HEK293 (cell line): ENCODE results near the gene SEZ6L.
A peak's percentile ranks its signal among the peaks of the same experiment; 100 is the strongest.

Source experiments
- CTCF ChIA-PET: fragments of 350-600 bp; formaldehyde crosslinking; extraction: SDS; loops from one replicate; lab custom pipeline; 2021; ENCODE audit warnings: antibody characterized with exemption; lab: Yijun Ruan, JAX
- POLR2A ChIA-PET: fragments of 300-600 bp; formaldehyde crosslinking; extraction: SDS; loops from one replicate; lab custom pipeline; 2020; ENCODE audit warnings: antibody characterized with exemption, inconsistent platforms; lab: Yijun Ruan, JAX
- H3K27ac ChIP-seq: fragments of 200-500 bp; sonication (Bioruptor generic); 2 replicates; pipeline ENCODE4 v1.5.1; 2014; ENCODE audit warnings: low read depth, low read length, control low read depth, inconsistent platforms; ENCODE audit errors: extremely low read depth
- H3K36me3 ChIP-seq, 2 experiments: fragments of 200-500 bp in 1 of 2; sonication (Bioruptor generic) in 1 of 2; 1 replicate in 1 of 2; 2 replicates in 1 of 2; pipeline ENCODE4 v1.5.1; 2014 to 2017; ENCODE audit warnings: inconsistent platforms in 2 of 2, low read length in 2 of 2; ENCODE audit not compliant: control insufficient read depth in 2 of 2, insufficient read depth in 1 of 2
- H3K4me1 ChIP-seq: fragments of 200-500 bp; sonication (Bioruptor generic); 2 replicates; pipeline ENCODE4 v1.5.1; 2014; ENCODE audit warnings: mild to moderate bottlenecking, low read length, inconsistent platforms; ENCODE audit not compliant: control insufficient read depth, insufficient read depth
- H3K4me3 ChIP-seq: 2 replicates; pipeline ENCODE4 v1.5.1; 2011; ENCODE audit warnings: low read depth, mild to moderate bottlenecking, control low read depth, low read length, moderate library complexity
- H3K9me3 ChIP-seq: fragments of 200-500 bp; sonication (Bioruptor generic); 2 replicates; pipeline ENCODE4 v1.5.1; 2014; ENCODE audit warnings: low read depth, low read length, inconsistent platforms; ENCODE audit not compliant: control insufficient read depth, insufficient read depth
- GLI2 ChIP-seq: fragments of 450-650 bp; formaldehyde crosslinking; IDR thresholded peaks from 2 replicates; pipeline ENCODE4; 2017; ENCODE audit warnings: missing biosample characterization, missing genetic modification characterization, low read depth, borderline replicate concordance
- SALL2 ChIP-seq: fragments of 450-650 bp; formaldehyde crosslinking; IDR thresholded peaks from 2 replicates; pipeline ENCODE4 v1.5.0; 2017; ENCODE audit warnings: missing biosample characterization, mild to moderate bottlenecking, missing genetic modification characterization, borderline replicate concordance
- SP2 ChIP-seq: fragments of 450-650 bp; formaldehyde crosslinking; IDR thresholded peaks from 2 replicates; pipeline ENCODE4 v1.5.1; 2016; ENCODE audit warnings: missing biosample characterization, missing genetic modification characterization
- SP3 ChIP-seq: fragments of 450-650 bp; formaldehyde crosslinking; IDR thresholded peaks from 2 replicates; pipeline ENCODE4 v1.5.1; 2016; ENCODE audit warnings: missing biosample characterization, missing genetic modification characterization
- ZFP41 ChIP-seq: fragments of 450-650 bp; formaldehyde crosslinking; IDR thresholded peaks from 2 replicates; pipeline ENCODE4 v1.5.1; 2016; ENCODE audit warnings: missing biosample characterization, missing genetic modification characterization, borderline replicate concordance
- ZNF16 ChIP-seq: fragments of 450-650 bp; formaldehyde crosslinking; IDR thresholded peaks from 2 replicates; pipeline ENCODE4 v1.5.1; 2016; ENCODE audit warnings: low read depth, missing biosample characterization, missing genetic modification characterization
- ZNF19 ChIP-seq: fragments of 450-650 bp; formaldehyde crosslinking; IDR thresholded peaks from 2 replicates; pipeline ENCODE4; 2016; ENCODE audit warnings: missing biosample characterization, missing genetic modification characterization, low read depth
- ZNF514 ChIP-seq: fragments of 450-650 bp; formaldehyde crosslinking; IDR thresholded peaks from 2 replicates; pipeline ENCODE4 v1.5.1; 2016; ENCODE audit warnings: missing biosample characterization, missing genetic modification characterization
- ZNF548 ChIP-seq: fragments of 450-650 bp; formaldehyde crosslinking; IDR thresholded peaks from 2 replicates; pipeline ENCODE4 v1.5.1; 2016; ENCODE audit warnings: missing biosample characterization, missing genetic modification characterization
- ZNF629 ChIP-seq: fragments of 450-650 bp; formaldehyde crosslinking; IDR thresholded peaks from 2 replicates; pipeline ENCODE4 v1.5.1; 2017; ENCODE audit warnings: missing biosample characterization, missing genetic modification characterization
- ZNF747 ChIP-seq: fragments of 450-650 bp; formaldehyde crosslinking; IDR thresholded peaks from 2 replicates; pipeline ENCODE4 v1.5.1; 2016; ENCODE audit warnings: missing biosample characterization, missing genetic modification characterization
- ZSCAN30 ChIP-seq: fragments of 450-650 bp; IDR thresholded peaks from 2 replicates; pipeline ENCODE4 v1.5.1; 2018; ENCODE audit warnings: missing biosample characterization, mild to moderate bottlenecking, missing genetic modification characterization, moderate library complexity
- ZXDB ChIP-seq: fragments of 450-650 bp; formaldehyde crosslinking; IDR thresholded peaks from 2 replicates; pipeline ENCODE4 v1.5.1; 2016; ENCODE audit warnings: missing biosample characterization, missing genetic modification characterization
- TF ChIP-seq, protein P1 (sequence below): fragments of 450-650 bp; formaldehyde crosslinking; IDR thresholded peaks from 2 replicates; pipeline ENCODE4 v1.5.1; 2016; ENCODE audit warnings: missing biosample characterization, missing genetic modification characterization
- TF ChIP-seq, protein P2 (sequence below): fragments of 450-650 bp; formaldehyde crosslinking; IDR thresholded peaks from 2 replicates; pipeline ENCODE4 v1.5.1; 2016; ENCODE audit warnings: missing biosample characterization, missing genetic modification characterization, borderline replicate concordance
- TF ChIP-seq, protein P3 (sequence below): fragments of 450-650 bp; formaldehyde crosslinking; IDR thresholded peaks from 2 replicates; pipeline ENCODE4 v1.5.1; 2016; ENCODE audit warnings: missing biosample characterization, missing genetic modification characterization
- TF ChIP-seq, protein P4 (sequence below): fragments of 450-650 bp; formaldehyde crosslinking; IDR thresholded peaks from 2 replicates; pipeline ENCODE4 v1.5.1; 2016; ENCODE audit warnings: missing biosample characterization, missing genetic modification characterization, low read depth

Gene SEZ6L

DNA sequence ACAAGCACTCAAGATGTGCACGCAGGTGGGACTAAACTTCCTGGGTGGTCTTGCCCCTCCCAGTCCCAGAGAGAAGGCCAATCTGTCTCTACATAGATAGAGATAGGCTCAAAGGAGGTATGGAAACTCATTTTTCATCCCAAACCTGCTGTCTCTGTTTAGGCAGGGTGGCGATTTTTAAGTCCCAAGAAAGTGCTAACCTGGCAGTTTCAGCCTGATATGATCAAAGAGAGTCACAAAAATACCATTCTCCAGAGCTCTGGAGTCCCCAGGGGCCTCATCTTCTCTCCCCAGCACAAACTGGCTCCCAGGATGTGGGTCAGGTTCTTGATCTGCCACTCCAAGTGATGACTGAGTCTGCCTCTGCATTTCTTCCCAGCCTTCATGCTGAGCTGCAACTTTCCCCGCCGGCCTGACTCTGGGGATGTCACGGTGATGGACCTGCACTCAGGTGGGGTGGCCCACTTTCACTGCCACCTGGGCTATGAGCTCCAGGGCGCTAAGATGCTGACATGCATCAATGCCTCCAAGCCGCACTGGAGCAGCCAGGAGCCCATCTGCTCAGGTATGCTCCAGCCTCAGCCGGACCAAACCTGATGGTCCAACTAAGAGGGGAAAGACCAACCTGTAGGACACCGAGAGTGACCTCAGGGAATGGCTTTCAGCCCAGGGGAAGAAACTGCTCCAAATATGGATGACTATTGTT lies 129.5 kb downstream of the SEZ6L start:
- POLR2A ChIA-PET: no interaction called here
- Histone ChIP-seq H3K9me3 (no peaks in the 10 kb centered on the region), H3K4me1 (no peaks in the 10 kb centered on the region), H3K4me3 (no peak overlapping the region), H3K36me3 (no peaks in the 10 kb centered on the region), H3K27ac (no peak overlapping the region)
- CTCF ChIA-PET: no interaction called here
- TF ChIP-seq, protein P1, sequence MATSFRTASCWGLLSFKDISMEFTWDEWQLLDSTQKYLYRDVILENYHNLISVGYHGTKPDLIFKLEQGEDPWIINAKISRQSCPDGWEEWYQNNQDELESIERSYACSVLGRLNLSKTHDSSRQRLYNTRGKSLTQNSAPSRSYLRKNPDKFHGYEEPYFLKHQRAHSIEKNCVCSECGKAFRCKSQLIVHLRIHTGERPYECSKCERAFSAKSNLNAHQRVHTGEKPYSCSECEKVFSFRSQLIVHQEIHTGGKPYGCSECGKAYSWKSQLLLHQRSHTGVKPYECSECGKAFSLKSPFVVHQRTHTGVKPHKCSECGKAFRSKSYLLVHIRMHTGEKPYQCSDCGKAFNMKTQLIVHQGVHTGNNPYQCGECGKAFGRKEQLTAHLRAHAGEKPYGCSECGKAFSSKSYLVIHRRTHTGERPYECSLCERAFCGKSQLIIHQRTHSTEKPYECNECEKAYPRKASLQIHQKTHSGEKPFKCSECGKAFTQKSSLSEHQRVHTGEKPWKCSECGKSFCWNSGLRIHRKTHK (tag by site-specific recombination): no peak
- TF ChIP-seq, protein P2, sequence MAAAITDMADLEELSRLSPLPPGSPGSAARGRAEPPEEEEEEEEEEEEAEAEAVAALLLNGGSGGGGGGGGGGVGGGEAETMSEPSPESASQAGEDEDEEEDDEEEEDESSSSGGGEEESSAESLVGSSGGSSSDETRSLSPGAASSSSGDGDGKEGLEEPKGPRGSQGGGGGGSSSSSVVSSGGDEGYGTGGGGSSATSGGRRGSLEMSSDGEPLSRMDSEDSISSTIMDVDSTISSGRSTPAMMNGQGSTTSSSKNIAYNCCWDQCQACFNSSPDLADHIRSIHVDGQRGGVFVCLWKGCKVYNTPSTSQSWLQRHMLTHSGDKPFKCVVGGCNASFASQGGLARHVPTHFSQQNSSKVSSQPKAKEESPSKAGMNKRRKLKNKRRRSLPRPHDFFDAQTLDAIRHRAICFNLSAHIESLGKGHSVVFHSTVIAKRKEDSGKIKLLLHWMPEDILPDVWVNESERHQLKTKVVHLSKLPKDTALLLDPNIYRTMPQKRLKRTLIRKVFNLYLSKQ: no peak

DNA sequence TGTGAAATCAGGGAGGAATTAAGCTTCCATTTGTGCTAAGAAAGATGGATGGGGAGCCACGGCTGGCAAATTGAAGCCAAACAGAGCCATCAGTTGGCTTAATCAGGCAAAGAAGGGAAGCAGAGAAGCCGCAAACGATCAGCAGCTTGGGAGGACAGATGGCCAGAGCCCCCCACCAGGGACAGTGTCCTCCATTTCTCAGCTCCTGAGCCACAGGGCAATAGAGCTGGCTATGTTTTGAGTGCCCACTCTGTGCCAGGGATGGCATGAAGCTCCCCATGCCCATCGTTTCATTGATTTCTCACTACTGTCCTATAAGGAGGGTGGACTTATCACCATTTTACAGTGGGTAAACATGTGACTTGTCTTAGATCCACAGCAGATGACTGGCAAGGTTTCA lies 133.5 kb downstream of the SEZ6L start:
- no peaks in the 10 kb centered on the region for H3K9me3 ChIP-seq
- H3K27ac ChIP-seq: no peak overlapping the region
- no peak overlapping the region for H3K4me3 ChIP-seq
- CTCF ChIA-PET: interaction anchor here (0.7 to 1.6 kb wide), 4 partner anchors 17 to 132 kb away, joined by 3 to 6 read pairs (median 3); no protein-coding TSS in a partner anchor
- TF ChIP-seq, protein P3, sequence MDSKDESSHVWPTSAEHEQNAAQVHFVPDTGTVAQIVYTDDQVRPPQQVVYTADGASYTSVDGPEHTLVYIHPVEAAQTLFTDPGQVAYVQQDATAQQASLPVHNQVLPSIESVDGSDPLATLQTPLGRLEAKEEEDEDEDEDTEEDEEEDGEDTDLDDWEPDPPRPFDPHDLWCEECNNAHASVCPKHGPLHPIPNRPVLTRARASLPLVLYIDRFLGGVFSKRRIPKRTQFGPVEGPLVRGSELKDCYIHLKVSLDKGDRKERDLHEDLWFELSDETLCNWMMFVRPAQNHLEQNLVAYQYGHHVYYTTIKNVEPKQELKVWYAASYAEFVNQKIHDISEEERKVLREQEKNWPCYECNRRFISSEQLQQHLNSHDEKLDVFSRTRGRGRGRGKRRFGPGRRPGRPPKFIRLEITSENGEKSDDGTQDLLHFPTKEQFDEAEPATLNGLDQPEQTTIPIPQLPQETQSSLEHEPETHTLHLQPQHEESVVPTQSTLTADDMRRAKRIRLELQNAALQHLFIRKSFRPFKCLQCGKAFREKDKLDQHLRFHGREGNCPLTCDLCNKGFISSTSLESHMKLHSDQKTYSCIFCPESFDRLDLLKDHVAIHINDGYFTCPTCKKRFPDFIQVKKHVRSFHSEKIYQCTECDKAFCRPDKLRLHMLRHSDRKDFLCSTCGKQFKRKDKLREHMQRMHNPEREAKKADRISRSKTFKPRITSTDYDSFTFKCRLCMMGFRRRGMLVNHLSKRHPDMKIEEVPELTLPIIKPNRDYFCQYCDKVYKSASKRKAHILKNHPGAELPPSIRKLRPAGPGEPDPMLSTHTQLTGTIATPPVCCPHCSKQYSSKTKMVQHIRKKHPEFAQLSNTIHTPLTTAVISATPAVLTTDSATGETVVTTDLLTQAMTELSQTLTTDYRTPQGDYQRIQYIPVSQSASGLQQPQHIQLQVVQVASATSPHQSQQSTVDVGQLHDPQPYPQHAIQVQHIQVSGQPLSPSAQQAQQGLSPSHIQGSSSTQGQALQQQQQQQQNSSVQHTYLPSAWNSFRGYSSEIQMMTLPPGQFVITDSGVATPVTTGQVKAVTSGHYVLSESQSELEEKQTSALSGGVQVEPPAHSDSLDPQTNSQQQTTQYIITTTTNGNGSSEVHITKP (tag by site-specific recombination): no peak
- no peak for TF ChIP-seq ZNF548 (tag by site-specific recombination)
- TF ChIP-seq SP2: no peak
- TF ChIP-seq ZNF514 (tag by site-specific recombination): no peak
- no peaks in the 10 kb centered on the region for H3K4me1 ChIP-seq
- POLR2A ChIA-PET: no interaction called here
- no peaks in the 10 kb centered on the region for H3K36me3 ChIP-seq

DNA sequence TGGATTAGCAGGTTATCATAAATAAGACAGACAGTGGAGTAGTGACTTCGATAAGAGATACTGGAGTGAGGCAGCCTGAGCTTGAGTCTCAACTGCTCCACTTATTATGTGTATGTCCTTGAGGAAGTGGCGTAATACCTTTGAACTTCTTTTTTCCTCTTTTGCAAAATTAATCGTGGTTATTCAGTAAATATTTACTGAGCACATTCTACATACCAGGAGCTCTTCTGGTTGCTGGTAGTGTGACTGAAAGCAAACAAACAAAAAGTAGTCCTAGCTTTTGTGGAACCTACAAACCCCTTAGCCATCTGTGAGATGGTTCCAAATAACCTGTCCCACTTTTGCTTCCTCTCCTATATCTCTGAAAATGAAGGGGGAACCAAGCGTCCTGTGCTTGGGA lies 134.2 kb downstream of the SEZ6L start:
- Histone ChIP-seq H3K36me3 (no peaks in the 10 kb centered on the region), H3K27ac (no peak overlapping the region), H3K4me3 (no peak overlapping the region), H3K4me1 (no peaks in the 10 kb centered on the region), H3K9me3 (no peaks in the 10 kb centered on the region)
- POLR2A ChIA-PET: no interaction called here
- TF ChIP-seq SALL2 (tag by site-specific recombination) (no peak), SP3 (tag by site-specific recombination) (no peak), GLI2 (no peak)
- CTCF ChIA-PET: interaction anchor here (1.1 to 1.6 kb wide), 3 partner anchors 27 to 531 kb away, joined by 3 to 6 read pairs (median 3); no protein-coding TSS in a partner anchor

DNA sequence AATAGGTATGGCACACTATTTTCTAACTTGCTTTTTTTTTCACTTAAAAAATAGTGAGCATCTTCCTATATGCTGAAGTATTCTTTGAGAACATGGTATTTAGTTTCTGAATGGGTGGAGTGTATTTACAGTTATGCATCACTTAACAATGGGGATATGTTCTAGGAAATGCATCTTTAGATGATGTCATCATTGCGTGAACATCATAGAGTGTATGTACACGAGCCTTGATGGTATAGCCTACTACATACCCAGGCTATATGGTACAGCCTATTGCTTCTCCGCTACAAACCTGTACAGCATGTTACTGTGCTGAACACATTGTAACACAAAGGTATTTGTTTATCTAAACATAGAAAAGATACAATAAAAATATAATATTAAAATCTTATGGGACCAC lies 135.5 kb downstream of the SEZ6L start:
- no peaks in the 10 kb centered on the region for H3K4me1 ChIP-seq
- POLR2A ChIA-PET: no interaction called here
- CTCF ChIA-PET: interaction anchor here (0.6 kb wide), 1 partner anchor 517 kb away, joined by 5 read pairs; no protein-coding TSS in a partner anchor
- H3K9me3 ChIP-seq: no peaks in the 10 kb centered on the region
- no peak overlapping the region for H3K4me3 ChIP-seq
- H3K36me3 ChIP-seq: no peaks in the 10 kb centered on the region
- no peak overlapping the region for H3K27ac ChIP-seq
- TF ChIP-seq, protein P1 (tag by site-specific recombination): no peak
- no peak for TF ChIP-seq ZNF747 (tag by site-specific recombination)
- TF ChIP-seq ZNF19: no peak
- TF ChIP-seq ZNF16 (tag by site-specific recombination): no peak
- no peak for TF ChIP-seq ZXDB
- TF ChIP-seq ZFP41 (tag by site-specific recombination): no peak
- no peak for TF ChIP-seq ZSCAN30
- TF ChIP-seq ZNF629: 0 out of 2 replicates have a peak, but pooled peaks have one; percentile 37
- TF ChIP-seq, protein P4, sequence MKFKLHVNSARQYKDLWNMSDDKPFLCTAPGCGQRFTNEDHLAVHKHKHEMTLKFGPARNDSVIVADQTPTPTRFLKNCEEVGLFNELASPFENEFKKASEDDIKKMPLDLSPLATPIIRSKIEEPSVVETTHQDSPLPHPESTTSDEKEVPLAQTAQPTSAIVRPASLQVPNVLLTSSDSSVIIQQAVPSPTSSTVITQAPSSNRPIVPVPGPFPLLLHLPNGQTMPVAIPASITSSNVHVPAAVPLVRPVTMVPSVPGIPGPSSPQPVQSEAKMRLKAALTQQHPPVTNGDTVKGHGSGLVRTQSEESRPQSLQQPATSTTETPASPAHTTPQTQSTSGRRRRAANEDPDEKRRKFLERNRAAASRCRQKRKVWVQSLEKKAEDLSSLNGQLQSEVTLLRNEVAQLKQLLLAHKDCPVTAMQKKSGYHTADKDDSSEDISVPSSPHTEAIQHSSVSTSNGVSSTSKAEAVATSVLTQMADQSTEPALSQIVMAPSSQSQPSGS (tag by site-specific recombination): peak; percentile 83
